GM04503 (cell line): ENCODE data around the gene PIN1.
"Not testable (repeated sequence)": the region's sequence is repeated elsewhere in the genome, so short reads cannot be mapped to it uniquely, and the experiment has no call there.

Experiments
- DNase-seq: peaks from one replicate; pipeline ENCODE4 v3.0.0-alpha.2; 2012; ENCODE audit warnings: low read depth

Gene PIN1

GRCh38 chr19:9834726-9835506, at the start of gene PIN1:
Gene PIN1 (plus strand): TSS chr19:9835318. CDS start chr19:9835345, 27 bp downstream.
- peak; percentile 88 for DNase-seq

DNA sequence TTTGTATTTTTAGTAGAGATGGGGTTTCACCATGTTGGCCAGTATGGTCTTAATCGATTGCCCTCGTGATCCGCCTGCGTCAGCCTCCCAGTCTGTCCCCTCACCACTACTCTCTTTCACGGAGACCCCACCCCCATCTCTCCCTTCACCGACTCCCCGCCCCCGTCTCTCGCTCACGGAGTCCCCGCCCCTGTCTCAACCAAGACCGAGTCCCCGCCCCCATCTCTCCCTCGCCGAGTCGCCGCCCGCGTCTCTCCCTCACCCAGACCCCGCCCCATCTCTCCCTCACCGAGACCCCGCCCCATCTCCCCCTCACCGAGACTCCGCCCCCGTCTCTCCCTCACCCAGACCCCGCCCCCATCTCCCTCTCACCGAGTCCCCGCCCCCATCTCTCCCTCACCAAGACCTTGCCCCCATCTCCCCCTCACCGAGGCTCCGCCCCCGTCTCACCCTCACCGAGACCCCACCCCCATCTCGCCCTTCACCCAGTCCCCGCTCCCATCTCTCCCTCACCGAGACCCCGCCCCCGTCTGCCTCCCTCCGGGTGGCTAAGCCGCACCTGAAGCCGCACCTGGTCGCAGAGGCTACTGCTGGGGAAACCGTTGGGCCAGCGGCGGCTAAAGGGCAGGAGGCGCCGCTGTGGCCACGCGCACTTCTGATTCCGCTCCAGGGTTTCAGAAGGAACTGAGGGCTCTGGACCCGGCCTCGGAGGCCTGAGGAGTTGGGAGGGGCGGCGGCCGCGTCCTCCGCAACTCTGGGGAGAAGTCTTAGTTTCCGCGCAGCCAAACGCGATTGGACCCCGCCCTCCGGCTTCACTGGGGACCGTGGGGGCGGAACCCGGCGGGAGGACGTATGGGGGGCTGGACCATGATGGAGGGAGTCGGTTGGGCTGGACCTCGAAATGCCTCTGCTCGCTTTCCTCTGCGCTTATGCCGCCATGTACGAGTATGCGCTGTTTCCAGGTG, 49.5 kb upstream of the PIN1 start:
- DNase-seq: peak; percentile 39

GRCh38 chr19:9786342-9786741, 48.8 kb upstream of the PIN1 start:
- no peak for DNase-seq

GRCh38 chr19:9786819-9787218, 48.3 kb upstream of the PIN1 start:
- DNase-seq: no peak

GRCh38 chr19:9788604-9789003, 46.5 kb upstream of the PIN1 start:
- not testable (repeated sequence) for DNase-seq

GRCh38 chr19:9789066-9789465, 46.1 kb upstream of the PIN1 start:
- no peak for DNase-seq

DNA sequence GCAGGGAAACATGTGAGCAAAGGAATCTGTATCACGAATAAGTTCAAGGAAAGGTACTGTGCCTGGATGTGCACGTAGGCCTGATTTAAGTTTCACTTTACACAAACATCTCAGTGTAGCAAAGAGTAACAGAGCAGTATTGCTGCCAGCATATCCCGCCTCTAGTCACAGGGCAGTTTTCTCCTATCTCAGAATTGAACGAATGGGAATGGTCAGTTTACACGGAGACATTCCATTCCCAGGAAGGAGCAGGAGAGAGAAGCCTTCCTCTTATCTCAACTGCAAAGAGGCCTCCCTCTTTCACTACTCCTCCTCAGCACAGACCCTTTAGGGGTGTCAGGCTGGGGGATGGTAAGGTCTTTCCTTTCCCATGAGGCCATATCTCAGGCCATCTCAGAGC, 45.5 kb upstream of the PIN1 start:
- DNase-seq: not testable (repeated sequence)

DNA sequence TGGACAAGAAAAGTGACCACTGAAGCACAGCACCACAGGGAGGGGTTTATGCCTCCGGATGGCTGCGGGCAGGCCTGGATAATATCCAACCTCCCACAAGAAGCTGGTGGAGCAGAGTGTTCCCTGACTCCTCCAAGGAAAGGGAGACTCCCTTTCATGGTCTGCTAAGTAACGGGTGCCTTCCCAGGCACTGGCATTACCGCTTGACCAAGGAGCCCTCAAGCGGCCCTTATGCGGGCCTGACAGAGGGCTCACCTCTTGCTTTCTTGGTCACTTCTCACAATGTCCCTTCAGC, 44.1 kb upstream of the PIN1 start:
- DNase-seq: not testable (repeated sequence)

- peak; percentile 52 for DNase-seq
Measured at GRCh38 chr19:9791552-9792205, 43.4 kb upstream of the PIN1 start.

GRCh38 chr19:9792206-9793070, 42.7 kb upstream of the PIN1 start:
- peak; percentile 40 for DNase-seq

GRCh38 chr19:9793071-9793591, 42.0 kb upstream of the PIN1 start:
- no peak for DNase-seq

DNA sequence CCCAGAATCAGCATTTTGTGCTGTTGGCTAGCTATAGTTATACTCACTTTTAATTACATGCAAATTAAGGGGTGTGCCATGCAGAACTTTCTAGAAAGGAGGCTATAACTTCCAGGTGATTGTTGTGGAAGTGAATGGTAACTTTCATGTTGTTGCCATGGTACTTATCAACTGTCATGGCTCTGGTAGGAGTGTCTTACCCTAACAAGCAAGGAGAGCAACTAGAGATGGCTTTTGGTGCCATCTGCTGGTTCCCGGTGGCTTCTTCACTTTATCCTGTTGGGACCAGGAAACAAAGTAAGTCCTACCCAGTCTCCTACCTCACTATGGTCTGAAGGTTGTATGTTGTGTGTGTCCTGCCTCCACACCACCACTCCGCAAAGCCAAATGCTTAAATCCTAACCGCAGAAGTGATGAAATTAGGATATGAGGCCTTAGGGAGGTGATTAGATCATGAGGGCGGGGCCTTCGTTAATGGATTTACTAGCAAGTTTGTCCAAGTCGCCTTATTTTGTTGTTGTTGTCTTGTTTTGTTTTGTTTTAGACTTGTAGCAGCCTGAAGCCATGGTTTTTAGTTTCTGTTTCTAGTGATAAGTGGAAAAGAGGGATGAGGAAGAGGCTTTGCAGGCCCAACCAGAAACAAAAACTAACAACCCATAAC, 38.9 kb upstream of the PIN1 start:
- peak; percentile 61 for DNase-seq

GRCh38 chr19:9797871-9798270, 37.2 kb upstream of the PIN1 start:
- DNase-seq: no peak

GRCh38 chr19:9799162-9799561, 36.0 kb upstream of the PIN1 start:
- DNase-seq: no peak

- DNase-seq: no peak
Measured at GRCh38 chr19:9801976-9802375, 33.1 kb upstream of the PIN1 start.

DNA sequence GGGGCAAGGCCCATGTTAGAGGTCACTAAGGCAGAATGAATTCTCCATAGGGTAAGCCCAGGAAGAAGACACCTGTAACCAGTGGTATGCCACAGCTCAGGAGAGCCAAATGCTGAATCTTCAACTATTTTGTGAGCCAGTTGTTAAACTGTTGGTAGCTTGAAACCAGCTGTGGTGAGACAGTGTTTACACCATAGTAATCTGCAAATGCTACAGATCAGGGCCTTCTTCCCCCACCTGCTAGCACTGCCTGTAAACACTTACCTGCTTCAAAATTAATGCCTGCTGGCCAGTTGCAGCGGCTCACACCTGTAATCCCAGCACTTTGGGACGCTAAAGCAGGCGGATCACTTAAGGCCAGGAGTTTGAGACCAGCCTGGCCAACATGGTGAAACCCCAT, 28.3 kb upstream of the PIN1 start:
- DNase-seq: no peak

- DNase-seq: no peak
Measured at GRCh38 chr19:9808855-9809824, 26.0 kb upstream of the PIN1 start.

- no peak for DNase-seq
Measured at GRCh38 chr19:9811139-9811538, 24.0 kb upstream of the PIN1 start.

- DNase-seq: no peak
Measured at GRCh38 chr19:9818175-9818733, 16.9 kb upstream of the PIN1 start.
